Transverse colon (tissue), 4 donors: ENCODE data around the gene PI16.

Source experiments
- EP300 ChIP-seq: sonication (generic); formaldehyde crosslinking; IDR thresholded peaks from one replicate; pipeline ENCODE4 v1.6.1; 2017; ENCODE audit warnings: antibody characterized with exemption, low read depth
- POLR2A ChIP-seq: fragments of 450-650 bp; IDR thresholded peaks from one replicate; pipeline ENCODE4 v1.6.1; 2016; ENCODE audit warnings: antibody characterized with exemption, mild to moderate bottlenecking, moderate library complexity
- POLR2AphosphoS5 ChIP-seq, 3 donors: sonication (generic); formaldehyde crosslinking; IDR thresholded peaks; one replicate each; pipeline ENCODE4 v1.6.1; 2016; ENCODE audit warnings: antibody characterized with exemption in 3 of 3
- TF ChIP-seq, protein P1 (sequence below), 5 experiments: fragments of 200-600 bp in 3 of 5; fragments of 450-650 bp in 2 of 5; sonication (generic) in 3 of 5; IDR thresholded peaks; 1 replicate in 2 of 5; 2 replicates in 3 of 5; pipeline ENCODE4 v1.5.1; 2016 to 2017; ENCODE audit warnings: antibody characterized with exemption in 5 of 5, inconsistent platforms in 3 of 5, mild to moderate bottlenecking in 2 of 5, moderate library complexity in 1 of 5

DNA sequence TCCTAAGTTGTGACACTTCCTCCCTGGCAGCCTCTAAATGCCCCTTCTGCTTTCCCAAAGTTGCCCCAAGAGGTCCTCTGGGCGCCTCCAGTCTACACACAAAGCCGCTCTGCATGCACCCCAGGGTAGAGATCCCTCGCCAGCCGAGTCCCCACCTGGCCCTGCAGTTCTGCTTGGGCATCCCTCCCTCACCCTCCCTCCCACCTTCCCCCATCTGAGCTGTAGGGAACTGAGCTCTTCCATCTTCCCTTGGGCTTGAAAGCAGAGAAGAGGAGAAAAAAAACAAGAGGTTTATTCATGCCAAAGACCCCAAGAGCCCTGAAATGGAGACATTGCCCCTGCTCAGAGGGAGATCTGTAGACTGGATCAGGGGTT is 45.2 kb downstream of the PI16 start:
- TF ChIP-seq EP300 (no peak), POLR2A (no peak), POLR2AphosphoS5 (IDR thresholded peaks at IDR 0.05) (no peak)
- TF ChIP-seq, protein P1, sequence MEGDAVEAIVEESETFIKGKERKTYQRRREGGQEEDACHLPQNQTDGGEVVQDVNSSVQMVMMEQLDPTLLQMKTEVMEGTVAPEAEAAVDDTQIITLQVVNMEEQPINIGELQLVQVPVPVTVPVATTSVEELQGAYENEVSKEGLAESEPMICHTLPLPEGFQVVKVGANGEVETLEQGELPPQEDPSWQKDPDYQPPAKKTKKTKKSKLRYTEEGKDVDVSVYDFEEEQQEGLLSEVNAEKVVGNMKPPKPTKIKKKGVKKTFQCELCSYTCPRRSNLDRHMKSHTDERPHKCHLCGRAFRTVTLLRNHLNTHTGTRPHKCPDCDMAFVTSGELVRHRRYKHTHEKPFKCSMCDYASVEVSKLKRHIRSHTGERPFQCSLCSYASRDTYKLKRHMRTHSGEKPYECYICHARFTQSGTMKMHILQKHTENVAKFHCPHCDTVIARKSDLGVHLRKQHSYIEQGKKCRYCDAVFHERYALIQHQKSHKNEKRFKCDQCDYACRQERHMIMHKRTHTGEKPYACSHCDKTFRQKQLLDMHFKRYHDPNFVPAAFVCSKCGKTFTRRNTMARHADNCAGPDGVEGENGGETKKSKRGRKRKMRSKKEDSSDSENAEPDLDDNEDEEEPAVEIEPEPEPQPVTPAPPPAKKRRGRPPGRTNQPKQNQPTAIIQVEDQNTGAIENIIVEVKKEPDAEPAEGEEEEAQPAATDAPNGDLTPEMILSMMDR (IDR thresholded peaks at IDR 0.05), result no peak
